VCaP (cell line): ENCODE results near the gene C3orf49.

ENCODE experiments used
- H3K27ac ChIP-seq: fragments of 450-650 bp; 2 replicates; pipeline ENCODE4 v1.5.1; 2017
- TF ChIP-seq, protein P1 (sequence below): fragments of 450-650 bp; conservative IDR thresholded peaks from 2 replicates; pipeline ENCODE4 v1.5.1; 2017; ENCODE audit warnings: mild to moderate bottlenecking, moderate library complexity

The C3orf49 gene

DNA sequence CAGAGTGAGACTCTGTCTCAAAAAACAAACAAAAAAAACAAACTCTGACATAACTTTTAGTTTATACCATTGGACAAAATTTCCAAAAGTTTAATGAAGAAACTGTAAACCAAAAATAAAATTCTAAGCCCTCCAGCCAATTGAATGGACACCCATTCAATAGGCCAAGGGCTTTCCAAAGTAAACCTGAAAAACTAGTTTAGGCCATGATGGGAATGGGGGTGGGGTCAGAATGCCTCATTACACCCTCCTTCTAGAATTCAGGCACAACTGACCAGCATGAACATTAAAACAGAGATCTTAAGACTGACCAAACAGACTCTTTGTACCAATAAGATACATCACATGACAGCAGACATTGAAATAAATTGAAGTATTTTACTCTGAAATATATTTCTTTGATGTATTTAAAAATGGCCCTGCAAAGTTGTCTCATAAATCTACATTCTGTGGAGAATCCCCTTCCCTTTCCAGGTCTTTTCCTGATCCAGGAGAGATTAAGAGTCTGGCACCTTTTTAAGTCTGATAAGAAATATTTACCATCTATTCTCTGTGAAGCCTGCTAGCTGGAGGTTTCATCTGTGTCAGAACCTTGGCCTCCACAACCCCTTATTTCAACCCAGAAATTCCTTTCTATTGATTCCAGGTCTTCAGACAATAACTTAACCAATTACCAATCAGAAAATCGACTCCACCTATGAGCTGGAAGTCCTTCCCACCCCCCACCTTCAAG, 28.8 kb downstream of the C3orf49 start:
- no peak overlapping the region for H3K27ac ChIP-seq
- TF ChIP-seq, protein P1, sequence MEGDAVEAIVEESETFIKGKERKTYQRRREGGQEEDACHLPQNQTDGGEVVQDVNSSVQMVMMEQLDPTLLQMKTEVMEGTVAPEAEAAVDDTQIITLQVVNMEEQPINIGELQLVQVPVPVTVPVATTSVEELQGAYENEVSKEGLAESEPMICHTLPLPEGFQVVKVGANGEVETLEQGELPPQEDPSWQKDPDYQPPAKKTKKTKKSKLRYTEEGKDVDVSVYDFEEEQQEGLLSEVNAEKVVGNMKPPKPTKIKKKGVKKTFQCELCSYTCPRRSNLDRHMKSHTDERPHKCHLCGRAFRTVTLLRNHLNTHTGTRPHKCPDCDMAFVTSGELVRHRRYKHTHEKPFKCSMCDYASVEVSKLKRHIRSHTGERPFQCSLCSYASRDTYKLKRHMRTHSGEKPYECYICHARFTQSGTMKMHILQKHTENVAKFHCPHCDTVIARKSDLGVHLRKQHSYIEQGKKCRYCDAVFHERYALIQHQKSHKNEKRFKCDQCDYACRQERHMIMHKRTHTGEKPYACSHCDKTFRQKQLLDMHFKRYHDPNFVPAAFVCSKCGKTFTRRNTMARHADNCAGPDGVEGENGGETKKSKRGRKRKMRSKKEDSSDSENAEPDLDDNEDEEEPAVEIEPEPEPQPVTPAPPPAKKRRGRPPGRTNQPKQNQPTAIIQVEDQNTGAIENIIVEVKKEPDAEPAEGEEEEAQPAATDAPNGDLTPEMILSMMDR: no peak

DNA sequence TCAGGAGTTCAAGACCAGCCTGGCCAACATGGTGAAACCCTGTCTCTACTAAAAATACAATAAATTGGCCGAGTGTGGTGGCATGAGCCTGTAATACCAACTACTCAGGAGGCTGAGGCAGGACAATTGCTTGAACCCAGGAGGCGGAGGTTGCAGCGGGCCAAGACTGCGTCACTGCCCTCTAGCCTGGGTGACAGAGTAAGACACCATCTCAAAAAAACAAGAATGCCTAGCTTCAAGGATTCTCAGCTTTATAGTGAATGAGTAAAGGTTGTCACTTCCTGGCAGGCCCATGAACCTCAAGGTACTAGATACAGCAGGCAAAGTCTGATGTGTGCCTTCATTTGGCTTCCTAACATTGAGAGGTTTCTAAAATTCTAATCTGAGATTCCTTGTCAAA, 30.1 kb downstream of the C3orf49 start:
- TF ChIP-seq, protein P1: no peak
- no peak overlapping the region for H3K27ac ChIP-seq

DNA sequence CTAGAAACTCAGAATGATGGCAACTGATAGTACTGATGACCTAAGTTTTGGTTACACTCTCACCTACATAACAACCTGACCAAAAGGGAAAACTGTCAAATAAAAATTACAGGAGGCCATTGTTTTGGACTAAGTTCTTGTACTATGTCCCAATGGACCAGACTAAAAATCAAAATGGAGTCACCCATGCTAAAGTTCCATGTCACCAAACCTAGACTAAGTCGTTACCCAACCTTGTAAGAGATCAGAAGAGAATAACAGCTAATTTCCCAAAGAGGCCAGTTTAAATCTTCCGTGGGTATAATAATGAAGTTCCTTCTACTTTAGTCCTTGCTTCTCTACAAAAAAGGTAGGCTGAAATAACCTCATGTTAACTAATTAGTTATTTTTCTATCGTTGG, 32.2 kb downstream of the C3orf49 start:
- no peak overlapping the region for H3K27ac ChIP-seq
- TF ChIP-seq, protein P1: no peak

DNA sequence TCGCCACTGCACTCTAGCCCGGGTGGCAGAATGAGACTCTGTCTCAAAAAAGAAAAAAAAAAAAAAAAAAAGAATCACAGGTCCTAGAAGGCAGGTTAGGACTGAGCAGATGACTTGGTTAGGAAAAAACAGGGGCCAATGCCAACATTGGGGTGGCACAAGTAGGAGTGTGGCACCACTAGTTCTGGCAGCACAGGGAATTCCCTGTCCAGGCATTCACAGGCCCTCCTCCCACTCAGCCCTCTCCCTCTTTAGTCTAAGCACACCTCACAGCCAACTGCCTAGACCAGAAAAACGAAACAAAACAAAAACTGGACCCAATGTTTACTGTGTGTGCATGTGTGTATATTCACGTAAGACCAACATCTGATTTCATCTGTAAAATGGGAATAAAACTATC, 34.0 kb downstream of the C3orf49 start:
- no peak overlapping the region for H3K27ac ChIP-seq
- TF ChIP-seq, protein P1: no peak

DNA sequence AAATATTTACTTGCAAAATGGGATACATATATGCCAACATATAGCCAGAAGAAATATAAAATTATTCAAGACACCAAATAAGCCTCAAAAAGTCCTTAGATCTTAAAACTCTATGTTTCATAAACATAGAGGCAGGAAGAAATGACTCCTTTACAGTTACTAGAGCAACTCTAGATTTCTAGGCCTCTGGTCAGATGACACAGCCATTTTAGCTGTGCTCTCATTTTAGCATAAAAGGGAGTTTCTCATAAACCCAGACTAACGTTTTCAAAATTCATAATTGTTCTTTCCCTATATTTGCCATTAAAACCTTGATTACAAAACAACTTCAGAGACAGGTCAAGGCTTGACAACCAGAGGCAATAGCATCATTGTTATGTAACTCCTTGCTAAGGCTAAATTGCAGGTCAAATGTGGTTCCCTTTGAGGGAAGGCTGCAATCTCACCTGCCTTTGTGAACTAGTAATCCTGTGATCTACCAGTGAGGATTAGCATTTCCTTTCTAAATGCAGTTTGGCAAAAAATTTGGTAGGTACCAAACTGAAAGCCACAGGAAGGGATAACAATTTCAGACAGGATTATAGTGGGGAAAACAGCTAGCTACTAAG, 36.3 kb downstream of the C3orf49 start:
- no peak overlapping the region for H3K27ac ChIP-seq
- TF ChIP-seq, protein P1: no peak

DNA sequence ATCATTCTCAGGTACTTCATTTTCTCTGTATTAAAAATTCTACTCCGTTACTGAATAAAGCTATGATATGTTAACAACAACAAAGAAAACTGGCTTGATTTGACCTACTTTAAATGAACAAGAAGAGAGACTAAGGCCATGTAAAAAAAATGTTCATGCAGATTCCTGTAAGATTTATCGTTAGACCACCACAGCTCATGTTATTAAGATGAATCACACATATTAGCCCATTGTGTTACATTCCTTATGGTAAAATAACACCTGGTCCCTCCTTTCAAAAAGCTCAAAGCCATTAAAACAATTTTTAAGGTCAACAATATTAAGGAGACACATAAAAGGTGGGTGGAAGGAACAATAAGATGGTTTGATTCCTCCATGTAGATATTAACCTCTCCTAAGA, 38.2 kb downstream of the C3orf49 start:
- no peak overlapping the region for H3K27ac ChIP-seq
- TF ChIP-seq, protein P1: no peak

DNA sequence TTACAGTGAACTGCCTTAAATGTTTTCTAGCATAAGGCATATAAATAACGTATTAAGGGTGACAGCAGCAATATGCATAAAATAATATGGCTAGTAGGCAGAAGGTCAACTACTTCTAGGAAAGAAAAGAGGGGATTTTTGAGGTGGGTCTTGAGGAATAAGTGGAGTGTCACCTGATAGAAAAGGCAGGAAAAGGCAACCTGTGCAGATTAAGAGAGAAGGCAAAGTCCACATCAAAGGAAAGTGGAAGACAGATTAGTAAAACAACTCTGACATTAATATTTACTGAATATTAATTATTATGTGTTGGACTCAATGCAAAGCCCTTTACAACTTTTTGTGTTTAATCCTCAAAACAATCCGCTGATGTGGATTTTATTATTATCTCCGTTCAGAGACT, 41.7 kb downstream of the C3orf49 start:
- TF ChIP-seq, protein P1: no peak
- H3K27ac ChIP-seq: no peak overlapping the region
